Activated CD8-positive, alpha-beta T cell treated with anti-CD3 and anti-CD28 coated beads for 36 hours (primary cell): ENCODE measurements around the gene KRT40. TPM values are rescaled to one million over a fixed set of nuclear protein-coding genes. Genes with fewer than 3 reads are reported as not detected.

Experiments
- ATAC-seq: fragments of 200-7000 bp; cut with Tn5 transposase; one replicate; pipeline ENCODE4 v1.10.0; 2021; ENCODE audit warnings: mild to moderate bottlenecking, moderate library complexity
- CTCF ChIA-PET: fragments of 350-600 bp; sonication (Branson Sonifier 250); formaldehyde crosslinking; loops from one replicate; lab custom pipeline; 2021; ENCODE audit warnings: antibody characterized with exemption; lab: Charles Lee
- POLR2A ChIA-PET: fragments of 350-600 bp; sonication (Branson Sonifier 250); formaldehyde crosslinking; loops from one replicate; lab custom pipeline; 2021; ENCODE audit warnings: antibody characterized with exemption; lab: Charles Lee
- DNase-seq: peaks from one replicate; pipeline ENCODE4 v3.0.0-alpha.2; 2020
- H3K27ac Mint-ChIP-seq: one replicate; pipeline ENCODE4 v1.8.0; 2021; ENCODE audit warnings: mild to moderate bottlenecking, mixed read lengths
- H3K27me3 Mint-ChIP-seq: one replicate; pipeline ENCODE4 v1.8.0; 2021; ENCODE audit warnings: mixed read lengths
- H3K36me3 Mint-ChIP-seq: one replicate; pipeline ENCODE4 v1.8.0; 2021; ENCODE audit warnings: low read depth, mixed read lengths
- H3K4me1 Mint-ChIP-seq: one replicate; pipeline ENCODE4 v1.8.0; 2021; ENCODE audit warnings: low read depth, mixed read lengths
- H3K4me3 Mint-ChIP-seq: one replicate; pipeline ENCODE4 v1.8.0; 2021; ENCODE audit warnings: mild to moderate bottlenecking, moderate library complexity, mixed read lengths
- H3K9me3 Mint-ChIP-seq: one replicate; pipeline ENCODE4 v1.8.0; 2021; ENCODE audit warnings: mixed read lengths
- intact Hi-C: fragments of 100-400 bp; cut with micrococcal nuclease; formaldehyde crosslinking; loops from one replicate; pipeline ENCODE4 v1.10.0; 2022
- total RNA-seq, 2 experiments: library from RNA; stranded (reverse); gene quantifications; one replicate each; pipeline ENCODE4 v1.2.3, GENCODE V29; 2021
- TF ChIP-seq, protein P1 (sequence below): fragments of 200-600 bp; IDR thresholded peaks from one replicate; pipeline ENCODE4 v1.8.0; 2022; ENCODE audit warnings: antibody characterized with exemption, mild to moderate bottlenecking

KRT40 gene
- total RNA-seq, 2 experiments from 2014 or later: not detected

DNA sequence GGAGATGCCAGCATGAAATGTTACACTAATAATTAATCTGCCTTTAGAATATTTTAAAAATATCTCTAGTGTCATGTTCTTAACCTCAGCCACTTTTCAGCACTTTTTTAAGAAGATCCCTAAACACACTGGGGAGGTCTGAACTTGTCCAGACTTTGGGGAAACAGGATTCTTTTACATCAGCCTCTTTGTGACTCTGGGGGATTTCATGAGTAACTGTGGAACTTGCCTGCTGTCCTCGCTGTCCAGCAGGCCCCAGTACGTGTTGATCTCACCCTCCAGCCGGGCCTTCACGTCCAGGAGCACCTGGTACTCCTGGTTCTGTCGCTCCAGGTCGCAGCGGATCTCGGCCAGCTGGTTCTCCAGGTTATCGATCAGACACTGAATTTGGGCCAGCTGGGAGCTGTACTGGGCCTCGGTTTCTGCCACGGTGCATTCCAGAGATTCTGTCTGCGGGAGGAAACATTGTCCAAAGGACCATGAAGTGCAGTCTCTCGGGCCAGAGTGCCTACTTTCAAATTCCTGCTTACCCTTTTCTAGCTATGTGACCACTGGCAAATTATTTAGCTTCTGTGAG is 5.5 kb downstream of the KRT40 start:
- no peak overlapping the region for H3K27ac Mint-ChIP-seq
- TF ChIP-seq, protein P1, sequence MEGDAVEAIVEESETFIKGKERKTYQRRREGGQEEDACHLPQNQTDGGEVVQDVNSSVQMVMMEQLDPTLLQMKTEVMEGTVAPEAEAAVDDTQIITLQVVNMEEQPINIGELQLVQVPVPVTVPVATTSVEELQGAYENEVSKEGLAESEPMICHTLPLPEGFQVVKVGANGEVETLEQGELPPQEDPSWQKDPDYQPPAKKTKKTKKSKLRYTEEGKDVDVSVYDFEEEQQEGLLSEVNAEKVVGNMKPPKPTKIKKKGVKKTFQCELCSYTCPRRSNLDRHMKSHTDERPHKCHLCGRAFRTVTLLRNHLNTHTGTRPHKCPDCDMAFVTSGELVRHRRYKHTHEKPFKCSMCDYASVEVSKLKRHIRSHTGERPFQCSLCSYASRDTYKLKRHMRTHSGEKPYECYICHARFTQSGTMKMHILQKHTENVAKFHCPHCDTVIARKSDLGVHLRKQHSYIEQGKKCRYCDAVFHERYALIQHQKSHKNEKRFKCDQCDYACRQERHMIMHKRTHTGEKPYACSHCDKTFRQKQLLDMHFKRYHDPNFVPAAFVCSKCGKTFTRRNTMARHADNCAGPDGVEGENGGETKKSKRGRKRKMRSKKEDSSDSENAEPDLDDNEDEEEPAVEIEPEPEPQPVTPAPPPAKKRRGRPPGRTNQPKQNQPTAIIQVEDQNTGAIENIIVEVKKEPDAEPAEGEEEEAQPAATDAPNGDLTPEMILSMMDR: no peak
- intact Hi-C loops: no loop called here
- H3K9me3 Mint-ChIP-seq: no peaks in the 10 kb centered on the region
- ATAC-seq (no peak), DNase-seq (no peak)
- H3K4me3 Mint-ChIP-seq: no peak overlapping the region
- no peaks in the 10 kb centered on the region for H3K36me3 Mint-ChIP-seq
- ChIA-PET POLR2A (no interaction called here), CTCF (interaction anchor here (0.8 kb wide), 1 partner anchor 8 kb away, joined by 3 read pairs; no protein-coding TSS in a partner anchor)
- H3K27me3 Mint-ChIP-seq: peaks cover 12% of the 10 kb centered on the region
- H3K4me1 Mint-ChIP-seq: no peaks in the 10 kb centered on the region

DNA sequence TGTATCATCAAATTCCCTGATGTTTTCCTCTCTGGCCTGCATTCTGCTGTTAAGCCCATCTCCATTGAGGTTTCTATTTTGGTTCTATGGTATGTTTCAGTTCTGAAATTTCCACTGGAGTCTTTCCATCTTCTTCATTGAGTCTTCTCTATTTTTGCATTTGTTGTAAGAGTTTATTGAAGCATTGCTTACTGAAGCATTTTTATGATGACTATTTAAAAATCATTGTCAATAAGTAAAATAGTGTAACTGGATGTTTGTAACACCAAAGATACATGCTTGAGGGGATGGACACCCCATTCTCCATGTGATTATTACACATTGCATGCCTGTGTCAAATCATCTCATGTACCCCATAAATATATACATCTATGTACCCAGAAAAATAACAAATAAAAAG is 8.6 kb downstream of the KRT40 start:
- TF ChIP-seq, protein P1: no peak
- no peak for DNase-seq
- Mint-ChIP-seq H3K27me3 (peaks cover 9% of the 10 kb centered on the region), H3K36me3 (no peaks in the 10 kb centered on the region), H3K27ac (no peak overlapping the region), H3K4me3 (no peak overlapping the region), H3K4me1 (no peaks in the 10 kb centered on the region), H3K9me3 (no peaks in the 10 kb centered on the region)
- CTCF ChIA-PET: interaction anchor here (1.2 kb wide), 1 partner anchor 12 kb away, joined by 4 read pairs; no protein-coding TSS in a partner anchor
- no peak for ATAC-seq
- intact Hi-C loops: no loop called here
- POLR2A ChIA-PET: no interaction called here

DNA sequence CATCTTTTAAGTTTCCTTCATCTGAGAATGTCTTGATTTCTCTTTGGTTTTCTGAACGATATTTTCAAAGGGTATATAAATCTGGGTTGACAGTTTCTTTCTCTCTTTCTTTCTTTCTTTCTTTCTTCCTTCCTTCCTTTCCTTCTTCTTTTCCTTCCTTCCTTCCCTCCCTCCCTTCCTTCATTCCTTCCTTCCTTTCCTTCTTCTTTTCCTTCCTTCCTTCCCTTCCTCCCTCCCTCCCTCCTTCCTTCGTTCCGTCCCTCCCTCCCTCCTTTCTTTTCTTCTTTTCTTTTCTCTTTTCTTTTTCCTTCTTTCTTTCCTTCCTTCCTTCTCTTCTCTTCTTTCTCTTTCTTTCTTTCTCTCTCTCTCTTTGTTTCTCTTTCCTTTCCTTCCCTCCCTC is 9.8 kb downstream of the KRT40 start:
- ATAC-seq: no peak
- TF ChIP-seq, protein P1: no peak
- Mint-ChIP-seq H3K9me3 (no peaks in the 10 kb centered on the region), H3K4me1 (no peaks in the 10 kb centered on the region), H3K27me3 (peaks cover 8% of the 10 kb centered on the region), H3K27ac (no peak overlapping the region), H3K4me3 (no peak overlapping the region), H3K36me3 (no peaks in the 10 kb centered on the region)
- CTCF ChIA-PET: interaction anchor here (1.2 kb wide), 1 partner anchor 11 kb away, joined by 4 read pairs; no protein-coding TSS in a partner anchor
- DNase-seq: no peak
- POLR2A ChIA-PET: no interaction called here
- intact Hi-C loops: no loop called here

DNA sequence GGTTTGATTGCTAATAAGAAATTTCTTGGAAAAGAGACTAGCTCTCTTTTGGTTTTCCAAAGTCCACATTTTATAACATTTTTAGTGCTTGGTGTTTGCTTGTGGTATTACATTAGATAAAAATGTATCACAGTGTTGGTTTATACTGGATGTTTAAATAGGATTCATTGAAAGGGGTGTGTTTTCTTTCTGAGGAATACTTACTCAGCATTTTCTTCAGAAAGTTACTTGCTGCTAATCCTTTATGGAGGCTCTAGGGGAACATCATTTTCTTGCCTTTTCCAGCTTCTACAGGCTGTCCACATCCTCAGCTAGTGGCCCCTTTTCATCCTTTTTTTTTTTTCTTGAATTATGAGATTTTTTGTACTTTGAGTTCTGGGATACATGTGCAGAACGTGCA is 16.5 kb downstream of the KRT40 start:
- H3K27ac Mint-ChIP-seq: no peak overlapping the region
- intact Hi-C loops: no loop called here
- TF ChIP-seq, protein P1: no peak
- H3K4me1 Mint-ChIP-seq: no peaks in the 10 kb centered on the region
- POLR2A ChIA-PET: no interaction called here
- CTCF ChIA-PET: interaction anchor here (1.6 kb wide), 1 partner anchor 355 kb away, joined by 3 read pairs; no protein-coding TSS in a partner anchor
- no peaks in the 10 kb centered on the region for H3K36me3 Mint-ChIP-seq
- no peak overlapping the region for H3K4me3 Mint-ChIP-seq
- peaks cover 17% of the 10 kb centered on the region for H3K27me3 Mint-ChIP-seq
- no peak for ATAC-seq
- no peaks in the 10 kb centered on the region for H3K9me3 Mint-ChIP-seq
- DNase-seq: no peak

DNA sequence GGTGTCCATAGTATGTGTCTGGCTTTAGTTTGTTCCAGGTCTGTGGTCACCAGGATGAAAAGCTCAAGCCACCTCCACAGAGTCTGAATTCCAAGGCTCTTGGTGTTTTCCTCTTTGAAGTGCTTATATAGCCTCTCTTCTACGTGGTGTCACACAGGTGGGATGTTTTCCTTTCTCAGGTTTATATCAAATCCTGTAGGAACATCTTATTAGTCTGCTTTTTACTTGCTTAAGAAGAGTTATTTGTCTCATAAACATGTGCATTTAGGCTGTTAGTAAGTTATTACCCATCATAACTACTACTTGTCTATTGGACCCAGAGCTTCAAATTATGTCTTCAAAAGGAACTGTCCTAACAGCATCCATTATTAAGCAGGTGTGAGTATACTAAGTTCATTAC is 17.3 kb downstream of the KRT40 start, which contains the start of gene KRT39:
KRT39 (minus strand) TSS at position 101 of the 400 bp plus-strand sequence; CDS start at position 9, 92 bp downstream.
- ChIA-PET CTCF (interaction anchor here (0.7 to 1.6 kb wide), 2 partner anchors 355 to 529 kb away, joined by 3 read pairs; no protein-coding TSS in a partner anchor), POLR2A (no interaction called here)
- ATAC-seq: no peak
- Mint-ChIP-seq H3K9me3 (no peaks in the 10 kb centered on the region), H3K4me3 (no peak within 1 kb of the TSS), H3K36me3 (no peaks in the 10 kb centered on the region), H3K27me3 (peaks cover 17% of the 10 kb centered on the region), H3K27ac (no peak within 1 kb of the TSS), H3K4me1 (no peaks in the 10 kb centered on the region)
- TF ChIP-seq, protein P1: no peak
- intact Hi-C loops: no loop called here
- no peak for DNase-seq
